ENCODE results near the gene MED4.

The MED4 gene, protein sequence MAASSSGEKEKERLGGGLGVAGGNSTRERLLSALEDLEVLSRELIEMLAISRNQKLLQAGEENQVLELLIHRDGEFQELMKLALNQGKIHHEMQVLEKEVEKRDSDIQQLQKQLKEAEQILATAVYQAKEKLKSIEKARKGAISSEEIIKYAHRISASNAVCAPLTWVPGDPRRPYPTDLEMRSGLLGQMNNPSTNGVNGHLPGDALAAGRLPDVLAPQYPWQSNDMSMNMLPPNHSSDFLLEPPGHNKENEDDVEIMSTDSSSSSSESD

DNA sequence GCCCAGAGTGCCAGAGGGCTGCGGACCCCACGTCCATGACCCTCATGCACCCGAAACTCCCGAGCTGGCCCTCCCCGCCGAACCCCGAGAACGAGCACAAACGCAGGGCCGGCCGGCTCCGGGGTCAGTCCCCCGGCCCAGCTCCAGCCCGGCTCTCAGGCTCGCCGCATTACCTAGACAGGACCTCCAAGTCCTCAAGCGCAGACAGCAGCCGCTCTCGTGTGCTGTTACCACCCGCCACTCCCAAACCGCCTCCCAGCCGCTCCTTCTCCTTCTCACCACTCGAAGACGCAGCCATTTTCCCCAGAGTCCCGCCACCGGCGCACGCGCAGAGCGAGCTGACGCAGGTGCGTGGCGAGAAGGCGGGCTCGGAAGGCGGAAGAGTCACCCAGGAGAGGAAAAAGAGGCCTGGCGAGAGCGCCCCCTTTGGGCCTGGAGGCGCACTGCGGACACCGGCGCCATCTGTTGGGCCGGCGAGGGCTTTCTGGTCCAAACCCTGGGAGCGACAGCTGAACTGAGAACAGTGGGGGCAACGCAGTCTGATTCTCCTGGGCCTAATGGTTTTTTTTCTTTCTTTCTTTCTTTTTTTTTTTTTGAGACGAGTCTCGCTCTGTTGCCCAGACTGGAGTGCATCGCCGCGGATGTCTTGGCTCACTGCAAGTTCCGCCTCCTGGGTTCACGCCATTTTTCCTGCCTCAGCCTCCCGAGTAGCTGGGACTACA lies at the start of gene MED4:
TSS of gene MED4 (minus strand) at position 324 of the 722 bp plus-strand sequence. CDS start at position 298, 26 bp downstream.
- peak; percentile 93 to 94 for ATAC-seq

DNA sequence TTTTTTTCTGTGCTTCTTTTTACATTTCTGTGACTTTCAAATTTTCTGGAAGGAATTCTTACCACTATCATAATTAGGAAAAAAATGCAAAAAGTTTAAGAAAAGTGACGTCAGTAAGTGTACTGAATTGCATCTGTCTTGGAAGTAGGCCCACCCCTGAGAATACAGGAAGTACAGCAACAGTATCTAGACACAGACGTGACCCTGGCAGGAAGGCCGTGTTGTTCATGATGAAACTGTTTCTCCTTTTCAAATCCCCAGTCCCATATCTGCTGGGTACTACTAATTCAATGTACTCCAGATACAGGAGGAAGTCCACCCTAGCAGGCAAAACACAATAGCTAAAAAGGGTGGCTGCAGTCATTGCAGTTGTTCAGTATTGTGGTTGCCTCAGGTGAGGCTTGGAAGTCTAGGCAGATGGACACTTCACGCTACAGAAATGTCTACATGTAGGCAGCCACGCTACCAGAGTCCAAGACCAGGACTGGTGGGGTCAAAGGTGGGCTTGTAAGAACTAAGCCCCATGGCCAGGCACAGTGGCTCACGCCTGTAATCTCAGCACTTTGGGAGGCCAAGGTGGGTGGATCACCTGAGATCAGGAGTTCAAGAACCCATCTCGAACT lies 49.6 kb upstream of the MED4 start:
- ATAC-seq: peak in 1 of 2 donors; percentile 28

DNA sequence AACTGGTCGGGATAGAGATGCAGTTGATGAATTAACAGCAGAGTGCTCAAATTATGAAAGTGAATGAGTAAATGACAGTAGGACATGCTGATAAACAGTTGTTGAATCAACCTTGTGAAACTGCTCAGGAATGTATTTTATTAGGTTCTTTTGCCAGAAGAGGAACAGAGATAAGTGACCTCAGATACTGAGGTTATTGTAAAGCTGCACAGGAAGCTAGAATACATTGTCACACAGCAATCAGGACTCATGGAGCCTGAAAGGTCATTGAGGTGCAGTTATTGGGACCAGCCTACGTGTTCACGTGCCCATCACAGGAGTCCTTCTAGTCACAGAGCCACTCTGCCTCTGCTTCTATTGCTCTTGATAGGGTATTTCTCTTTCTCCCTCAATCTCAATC lies 47.5 kb upstream of the MED4 start:
- ATAC-seq: peak in 1 of 2 donors; percentile 27

DNA sequence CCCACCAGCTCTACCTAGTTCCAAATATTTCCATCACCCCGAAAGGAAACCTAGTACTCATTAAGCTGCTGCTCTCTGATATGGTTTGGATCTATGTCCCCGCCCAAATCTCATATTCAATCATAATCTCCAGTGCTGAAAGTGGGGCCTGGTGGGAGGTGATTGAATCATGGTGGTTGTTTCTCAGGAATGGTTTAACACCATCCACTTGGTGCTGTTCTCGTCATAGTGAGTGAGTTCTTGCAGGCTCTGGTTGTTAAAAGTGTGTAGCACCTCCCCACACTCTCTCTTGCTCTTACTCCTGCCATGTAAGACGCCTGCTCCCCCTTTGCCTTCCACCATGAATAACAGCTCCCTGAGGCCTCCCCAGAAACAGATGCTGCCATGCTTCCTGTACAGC lies 43.4 kb upstream of the MED4 start:
- ATAC-seq: peak in 1 of 2 donors; percentile 27

DNA sequence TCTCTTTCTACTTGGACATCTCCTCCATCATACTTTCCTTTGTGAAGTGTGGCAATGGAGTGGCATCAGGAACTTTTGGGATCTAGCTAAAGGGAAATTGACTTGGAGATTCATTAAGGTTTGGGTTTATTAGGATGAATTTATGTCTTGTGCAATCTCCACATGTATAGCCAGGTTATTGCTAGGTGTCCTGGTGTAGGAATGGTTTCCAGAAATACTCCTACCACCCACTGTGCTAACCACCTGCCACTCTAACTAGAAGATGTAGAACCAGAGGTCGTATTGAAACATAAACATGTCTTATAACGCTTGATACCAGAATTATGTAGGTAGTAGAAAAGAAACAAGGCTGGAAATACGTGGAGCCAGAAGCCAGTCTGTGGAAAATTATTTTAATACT lies 38.1 kb upstream of the MED4 start:
- no peak for ATAC-seq

DNA sequence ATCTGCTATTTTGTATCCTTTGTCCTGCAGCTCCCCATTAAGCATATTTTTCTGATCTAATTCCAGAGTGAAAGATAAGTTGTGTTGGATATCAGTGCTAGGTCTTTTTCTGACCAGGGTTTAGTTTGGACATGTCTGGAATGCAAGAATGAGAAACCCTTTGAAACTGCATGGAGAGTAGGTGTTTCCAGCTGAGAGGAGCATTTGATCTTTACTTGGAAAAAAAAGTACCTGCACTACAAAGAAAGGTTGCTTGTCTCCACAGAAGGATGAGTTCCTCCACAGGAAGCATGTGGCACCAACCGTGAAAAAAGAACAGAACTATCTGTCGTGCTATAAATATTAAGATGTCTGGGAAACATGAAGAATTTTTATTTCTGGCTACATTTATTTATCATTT lies 36.6 kb upstream of the MED4 start:
- ATAC-seq: no peak

DNA sequence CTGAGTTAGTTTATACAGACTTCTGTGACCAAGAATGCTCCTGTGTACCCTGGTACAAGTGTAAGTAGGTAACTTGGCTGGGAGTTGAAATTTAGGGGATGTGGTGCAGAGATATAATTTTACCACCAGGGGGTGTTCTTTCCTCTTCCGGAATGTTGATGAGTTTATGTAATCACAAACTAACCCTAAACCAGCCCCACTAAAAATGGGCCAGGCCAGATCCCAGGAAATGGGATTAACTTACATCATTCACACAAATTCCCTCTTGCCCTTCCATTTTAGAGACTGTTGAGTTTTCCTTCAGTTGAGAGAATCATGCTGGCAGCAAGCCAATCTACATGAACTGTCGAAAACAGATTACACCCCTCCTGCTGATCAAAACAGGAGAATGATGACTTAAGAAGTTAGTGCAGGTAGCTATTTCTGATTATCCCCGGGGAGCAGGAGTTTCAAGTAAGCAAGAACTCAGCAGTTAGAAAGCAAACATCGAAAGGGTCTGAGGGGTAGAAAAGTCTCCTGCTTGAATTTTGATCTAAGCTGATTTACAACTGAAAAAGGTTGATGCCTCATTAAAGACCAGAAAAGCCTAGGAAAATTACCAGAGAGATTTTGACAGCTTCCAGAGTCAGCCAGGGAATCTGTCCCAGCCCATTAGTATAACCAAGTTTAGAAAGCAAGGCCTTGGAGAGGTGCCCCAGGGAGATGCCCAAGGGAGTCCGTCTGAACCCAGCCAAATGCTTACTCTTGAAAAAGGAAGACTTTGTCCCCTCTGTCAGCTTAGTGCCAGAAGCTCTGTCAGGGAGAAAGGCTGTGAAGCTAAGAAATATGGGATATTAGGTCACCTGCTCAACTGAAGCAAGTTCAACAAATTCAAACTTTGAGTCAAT lies 32.3 kb upstream of the MED4 start:
- peak in 1 of 2 donors; percentile 48 for ATAC-seq

DNA sequence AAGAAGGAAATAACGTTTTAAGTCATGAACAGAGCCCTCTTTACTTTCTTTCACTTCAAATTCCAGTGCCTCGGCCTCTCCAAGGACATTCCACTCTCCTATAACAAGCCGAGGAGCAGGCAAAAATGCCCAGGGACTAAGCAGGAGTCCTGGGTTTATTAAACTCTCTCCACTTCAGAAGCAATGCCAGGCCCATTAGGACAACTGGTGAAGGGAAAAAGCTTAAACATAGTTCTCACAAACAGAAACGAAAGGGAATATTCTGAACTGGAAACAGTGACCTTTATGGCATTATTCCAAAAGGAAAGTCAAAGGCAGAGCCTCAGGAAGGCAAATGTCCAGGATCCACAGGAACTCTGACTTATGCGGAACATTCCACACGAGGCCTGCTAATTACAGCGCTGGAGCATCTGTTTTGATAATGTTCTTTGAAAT lies 30.9 kb upstream of the MED4 start:
- ATAC-seq: no peak

DNA sequence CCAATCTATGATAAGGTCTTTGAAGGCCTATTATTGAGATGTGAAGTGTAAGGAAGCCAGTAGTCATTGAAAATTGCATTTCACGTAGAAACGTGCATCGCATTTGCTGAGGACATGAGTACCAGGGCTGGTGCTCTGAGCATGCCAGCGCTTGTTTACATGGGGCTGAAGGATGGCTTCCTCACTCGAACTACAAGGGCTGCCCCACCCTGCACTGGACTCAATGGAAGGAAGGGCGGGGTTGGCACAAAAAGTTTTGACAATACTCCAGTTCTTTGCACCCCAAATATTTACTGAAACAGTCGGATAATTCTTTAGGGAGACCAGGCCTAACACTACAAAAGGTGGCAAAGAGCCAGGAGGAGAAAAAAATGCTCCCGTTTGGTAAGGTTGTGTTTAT lies 28.9 kb upstream of the MED4 start:
- ATAC-seq: no peak

DNA sequence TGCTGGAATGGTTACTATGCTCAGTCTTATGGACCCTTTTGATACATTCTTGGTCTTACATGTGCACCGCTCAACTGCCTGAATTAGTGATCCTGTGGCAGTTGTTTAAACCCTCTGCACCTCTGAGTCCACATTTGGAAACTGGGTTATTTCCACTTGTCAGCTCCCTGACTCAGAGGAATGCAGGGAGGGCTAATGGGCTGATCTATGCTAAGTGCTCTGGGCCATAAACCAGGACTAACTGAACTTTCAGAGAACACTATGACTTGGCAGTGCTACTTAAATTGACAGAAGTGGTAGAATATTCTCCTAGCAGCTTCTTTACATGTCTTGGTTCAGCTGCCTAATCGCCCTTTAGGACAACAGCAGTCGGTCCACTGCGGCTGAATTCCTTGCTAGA lies 26.8 kb upstream of the MED4 start:
- ATAC-seq: no peak

DNA sequence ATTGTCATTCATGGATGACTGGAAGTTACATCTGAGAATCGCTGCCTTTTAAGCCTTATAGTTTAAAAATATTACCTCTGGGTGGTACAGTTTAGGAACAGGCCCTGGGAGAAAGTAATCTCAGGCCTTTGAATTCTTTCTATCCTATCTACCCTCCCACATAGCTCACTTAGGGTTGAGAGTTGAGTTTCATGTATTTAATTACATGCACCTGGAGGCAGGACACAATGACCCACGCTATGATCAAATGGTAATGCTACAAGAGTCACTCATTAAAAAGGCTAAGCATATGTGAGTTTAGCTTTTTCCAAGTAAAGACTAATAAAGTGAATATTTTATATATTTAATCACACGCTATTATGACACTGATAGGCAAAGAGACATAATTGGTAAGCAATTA lies 25.3 kb upstream of the MED4 start:
- ATAC-seq: no peak

DNA sequence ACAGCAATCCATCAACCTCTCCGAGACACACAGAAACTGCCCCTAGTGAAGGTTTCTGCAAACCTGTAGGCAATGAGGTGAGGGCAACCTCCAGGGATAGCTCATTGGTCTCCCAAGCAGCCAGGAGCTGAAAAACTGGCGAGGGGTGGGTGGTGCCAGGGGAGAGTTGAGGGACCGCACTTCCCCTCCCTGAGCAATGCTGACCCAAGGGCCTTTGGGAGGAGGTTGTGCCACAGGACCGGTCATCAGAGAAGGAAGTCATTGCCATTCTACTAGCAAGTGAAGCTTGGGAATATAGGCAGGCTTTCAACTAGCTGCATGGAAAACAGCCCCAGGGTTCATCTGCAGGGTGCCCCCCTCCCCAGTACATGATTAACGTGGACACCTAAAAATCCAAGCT lies 23.1 kb upstream of the MED4 start:
- ATAC-seq: no peak

DNA sequence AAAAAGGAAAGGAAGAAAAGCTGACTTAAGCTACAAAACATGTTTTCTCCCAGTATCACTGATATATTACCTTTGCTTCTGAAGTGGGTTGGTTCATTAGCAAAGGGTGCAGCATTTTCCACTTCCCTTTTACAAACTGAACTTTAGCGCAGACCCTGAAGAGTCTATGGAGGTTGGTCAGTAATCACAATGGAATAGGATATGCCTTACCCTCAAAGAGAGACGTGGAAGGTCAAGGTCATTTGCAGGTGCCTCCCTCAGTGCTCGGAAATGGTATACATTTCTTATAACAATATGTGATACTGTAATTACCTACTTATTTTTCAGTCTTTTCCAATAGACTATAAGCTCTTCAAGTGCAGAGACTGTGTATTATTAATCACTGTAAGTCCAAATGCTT lies 21.9 kb upstream of the MED4 start:
- no peak for ATAC-seq

DNA sequence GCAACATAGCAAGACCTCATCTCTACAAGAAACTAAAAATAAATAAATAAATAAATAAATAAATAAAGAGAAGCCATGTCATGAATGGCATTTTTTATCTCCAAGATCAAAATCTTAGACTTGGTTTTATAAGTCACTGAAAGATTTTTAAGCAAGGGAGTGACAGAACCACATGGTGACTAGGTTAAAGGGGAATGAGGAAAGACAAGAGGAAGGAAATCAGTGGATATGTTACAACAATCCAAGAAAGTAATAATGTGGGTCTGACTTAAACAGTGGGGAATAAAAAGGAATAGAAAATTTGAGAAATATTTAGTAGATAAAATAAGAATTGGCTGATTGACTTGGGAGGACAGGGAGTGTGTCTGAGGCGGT lies 18.8 kb upstream of the MED4 start:
- no peak for ATAC-seq

DNA sequence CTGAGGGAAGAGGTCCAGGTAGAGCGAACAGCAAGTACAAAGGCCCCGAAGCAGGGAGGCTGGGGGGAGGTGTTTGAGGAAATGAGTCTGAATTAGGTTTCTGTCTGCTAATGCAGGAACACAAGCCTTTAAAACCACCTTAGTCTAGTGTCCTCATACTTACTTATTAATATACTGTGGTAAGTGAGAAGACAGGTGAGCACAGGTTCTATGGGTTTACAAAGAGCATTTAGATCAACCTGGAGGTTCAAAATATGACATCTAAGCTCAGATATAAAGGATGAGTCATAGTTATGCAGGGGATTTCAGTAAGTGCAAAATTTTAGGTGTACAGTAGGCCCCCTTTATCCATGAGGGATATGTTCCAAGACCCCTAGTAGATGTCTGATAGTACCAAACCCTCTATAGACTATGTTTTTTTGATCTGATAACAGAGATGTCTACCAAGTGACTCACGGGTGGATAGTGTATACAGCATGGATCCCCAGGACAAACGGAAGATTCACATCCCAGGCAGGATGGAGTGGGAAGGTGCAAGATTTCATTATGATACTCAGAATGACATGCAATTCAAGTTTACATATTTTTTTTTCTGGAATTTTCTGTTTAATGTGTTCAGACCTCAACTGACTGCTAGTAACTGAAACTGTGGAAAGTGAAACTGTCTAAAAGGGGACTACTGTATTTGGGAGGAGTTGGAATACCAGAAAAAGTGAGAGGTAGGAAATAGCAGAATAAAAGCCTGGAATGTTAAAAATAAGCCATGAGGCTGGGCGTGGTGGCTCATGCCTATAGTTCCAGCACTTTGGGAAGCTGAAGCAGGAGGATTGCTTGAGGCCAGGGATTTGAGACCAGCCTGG lies 18.2 kb upstream of the MED4 start:
- ATAC-seq: no peak

DNA sequence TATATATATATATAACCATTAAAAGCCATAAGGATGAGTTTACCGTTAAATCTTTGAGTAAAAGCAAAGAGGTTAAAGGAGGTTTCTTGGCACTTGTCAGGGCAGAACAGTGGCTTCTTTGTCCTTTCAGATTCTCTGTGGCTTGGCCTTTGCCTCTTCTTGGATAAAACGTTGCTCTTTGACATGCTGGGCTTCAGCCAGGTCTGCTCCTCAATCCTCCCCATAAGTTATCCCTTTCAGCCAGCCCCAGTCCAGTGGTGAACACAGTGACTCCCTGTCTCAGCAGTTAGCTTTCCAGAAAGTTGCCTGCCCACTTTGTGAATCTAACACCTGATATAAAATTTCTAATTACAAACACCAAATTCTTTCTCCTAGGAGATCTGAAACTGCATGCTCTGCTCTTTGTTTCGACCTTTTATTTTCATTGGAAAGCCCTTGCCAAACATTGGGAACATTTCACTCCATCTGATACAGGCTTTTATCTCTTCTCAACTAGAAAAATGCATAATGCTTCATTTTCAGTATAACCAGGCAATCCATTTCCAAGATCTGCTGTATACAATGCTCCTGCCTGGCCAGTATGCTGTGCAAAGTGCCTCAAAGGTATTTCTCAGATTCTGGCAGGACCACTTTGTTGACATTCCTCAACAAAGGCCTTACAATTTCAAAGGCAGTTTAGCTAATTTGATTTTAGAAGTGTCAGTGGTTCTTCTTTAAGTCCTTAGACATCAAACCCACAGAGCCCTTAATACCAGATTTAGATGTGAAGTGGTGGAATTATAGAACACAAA lies 16.2 kb upstream of the MED4 start:
- ATAC-seq: no peak

DNA sequence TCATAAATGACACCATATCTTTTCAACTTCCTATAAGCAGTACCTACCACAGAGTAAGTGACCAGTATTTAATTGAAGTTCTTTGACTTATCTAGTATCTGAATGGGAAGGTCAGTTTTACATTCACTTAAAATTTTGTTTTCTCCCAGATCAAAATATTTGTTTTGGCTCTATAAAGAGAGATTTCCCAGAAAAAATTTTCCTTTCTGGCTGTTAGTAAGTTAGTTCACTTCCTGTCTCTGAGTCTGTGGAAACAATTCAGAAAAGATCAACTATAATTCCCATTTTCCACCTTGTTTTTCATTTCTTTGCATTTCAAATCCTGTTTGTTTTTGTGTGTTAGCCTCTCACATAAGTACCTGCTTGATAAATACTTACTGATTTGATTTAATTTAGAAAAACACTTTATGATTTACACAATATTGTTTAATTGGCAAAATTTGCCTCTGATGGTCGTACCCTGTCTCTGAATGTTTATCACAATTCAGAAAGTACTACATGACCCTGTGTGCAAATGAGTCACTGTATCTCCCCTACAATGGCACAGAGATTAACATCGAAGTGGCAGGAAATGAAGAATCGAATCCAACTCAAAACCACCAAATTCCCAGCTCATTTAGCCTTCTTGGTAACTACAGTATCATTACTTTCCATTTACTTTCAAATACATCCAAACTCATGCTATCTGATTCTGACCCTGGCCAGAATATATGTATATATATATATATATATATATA lies 15.4 kb upstream of the MED4 start:
- ATAC-seq: no peak

DNA sequence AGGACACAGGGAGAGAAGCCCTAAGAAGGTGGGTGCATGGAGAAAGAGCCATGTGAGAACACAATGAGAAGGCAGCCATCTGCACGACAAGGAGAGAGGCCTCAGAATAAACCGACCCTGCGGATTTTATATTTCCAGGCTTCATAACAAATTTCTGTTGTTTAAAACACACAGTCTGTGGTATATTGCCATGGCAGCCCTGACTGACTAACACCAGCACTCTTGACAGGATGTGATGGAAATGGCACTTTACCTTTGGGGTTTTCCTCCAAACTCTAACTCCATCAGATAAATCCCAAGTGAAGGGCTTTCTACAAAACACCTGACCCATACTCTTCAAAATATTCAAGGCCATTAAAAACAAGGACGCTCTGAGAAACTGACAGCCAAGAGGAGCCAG lies 13.2 kb upstream of the MED4 start:
- ATAC-seq: no peak

DNA sequence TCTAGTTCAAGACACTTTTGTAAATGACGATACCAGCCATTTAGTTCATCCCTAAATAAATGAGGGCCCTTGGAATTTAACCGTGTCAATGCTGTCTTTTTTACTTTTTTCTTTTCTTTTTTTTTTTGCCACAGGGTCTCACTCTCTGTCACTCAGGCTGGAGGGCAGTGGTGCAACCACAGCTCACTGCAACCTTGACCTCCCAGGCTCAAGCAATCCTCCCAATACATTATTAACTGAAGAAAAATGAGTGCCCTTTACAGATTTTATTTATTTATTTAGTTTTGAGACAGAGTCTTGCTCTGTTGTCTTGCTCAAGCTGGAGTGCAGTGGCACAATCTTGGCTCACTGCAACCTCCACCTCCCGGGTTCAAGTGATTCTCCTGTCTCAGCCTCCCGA lies 2.9 kb upstream of the MED4 start:
- no peak for ATAC-seq

DNA sequence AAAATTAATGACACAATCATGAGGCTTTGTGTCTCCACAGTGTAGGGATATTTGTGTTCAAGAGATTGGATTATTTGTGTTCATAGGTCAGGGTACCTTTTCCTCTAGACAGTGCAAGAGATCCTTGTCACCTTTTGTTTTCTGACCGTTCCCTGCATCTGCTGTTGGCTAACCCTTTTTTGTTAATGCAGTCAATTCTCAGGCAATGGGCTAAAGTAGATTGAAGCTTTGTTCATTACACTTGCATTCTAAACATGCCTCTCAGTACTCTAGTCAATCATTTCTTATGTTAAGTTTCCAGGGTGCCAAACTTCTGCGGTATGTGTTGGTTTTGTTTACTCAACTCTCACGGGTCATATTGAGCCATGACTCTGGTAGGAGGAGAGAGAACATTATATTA lies 1.8 kb upstream of the MED4 start:
- no peak for ATAC-seq

DNA sequence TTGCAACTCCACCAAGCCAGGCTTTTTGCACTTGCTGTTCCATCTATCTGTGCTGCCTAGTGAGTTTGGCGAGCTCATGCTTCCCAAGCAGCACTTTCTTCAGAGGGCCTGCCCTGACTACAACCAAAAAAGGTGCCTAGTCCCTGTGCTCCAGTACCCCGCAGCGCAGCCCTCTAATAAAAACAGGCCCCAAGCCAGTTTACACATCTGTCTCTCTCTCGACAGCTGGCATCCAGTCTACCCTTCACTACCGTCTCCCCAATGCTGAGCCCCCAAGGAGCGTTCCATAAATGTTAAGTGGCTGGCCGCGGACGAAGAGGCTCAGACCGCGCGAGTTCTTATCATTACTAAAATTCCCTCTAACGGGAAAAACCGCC lies 512 bp downstream of the MED4 start:
- peak in 1 of 2 donors; percentile 2 for ATAC-seq

Data from activated CD4-positive, CD25-positive, alpha-beta regulatory T cell treated with anti-CD3 and anti-CD28 coated beads, Interleukin-2, amount 50 U/mL, for 24 hours (primary cell).